Inflammatory macrophage (primary cell): ENCODE results near the gene MED10.
A peak's percentile ranks its signal among the peaks of the same experiment; 100 is the strongest.

Source experiments
- DNase-seq, 2 donors: peaks; one replicate each; pipeline ENCODE4 v3.0.0-alpha.2; 2020 to 2022

The MED10 gene

DNA sequence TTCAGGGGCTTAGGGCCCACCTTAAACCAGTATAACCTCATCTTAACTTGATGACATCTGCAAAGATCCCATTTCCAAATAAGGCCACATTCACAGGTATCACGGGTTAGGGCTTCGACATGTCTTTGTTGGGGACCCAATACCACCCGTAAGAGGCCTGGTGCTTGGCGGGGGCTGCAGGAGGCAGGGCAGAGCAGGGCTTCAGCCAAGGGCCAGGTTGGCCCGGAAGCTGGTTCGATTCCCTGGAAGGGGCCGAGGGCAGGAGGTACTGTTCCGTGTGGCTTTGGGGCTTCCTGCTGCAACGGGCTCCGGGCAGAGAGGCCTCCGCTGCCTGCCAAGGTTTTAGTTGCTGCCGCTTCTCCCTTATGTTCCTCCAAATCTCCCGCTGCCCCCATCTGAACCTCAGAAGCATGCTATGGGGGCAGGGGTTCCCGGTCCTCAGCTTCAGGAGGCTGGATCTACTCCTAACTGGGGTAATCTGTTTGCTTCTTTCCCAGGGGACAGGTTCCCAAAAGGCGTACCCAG is 29.8 kb downstream of the MED10 start:
- DNase-seq, result no peak

DNA sequence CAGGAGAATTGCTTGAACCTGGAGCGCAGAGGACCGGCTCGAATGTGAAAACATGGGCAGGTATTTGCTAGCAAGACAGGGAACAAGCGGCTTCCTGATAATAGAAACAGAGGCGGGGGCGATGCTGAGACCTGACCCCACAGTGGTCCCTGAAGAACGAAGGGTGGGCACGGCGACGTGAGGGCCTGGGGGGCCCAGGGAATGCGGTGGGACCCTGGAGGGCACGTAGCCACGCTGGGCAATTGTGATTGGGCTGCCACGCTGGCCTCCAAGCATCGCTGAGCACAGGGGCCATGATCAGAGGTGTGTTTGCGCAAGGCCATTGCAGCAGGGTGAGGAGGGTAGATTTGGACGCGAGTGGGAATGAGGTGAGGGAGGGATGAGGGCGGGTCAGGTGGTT is 30.7 kb downstream of the MED10 start:
- no peak for DNase-seq

- DNase-seq, result no peak
These were observed 31.2 kb downstream of the MED10 start for GRCh38 chr5:6347165-6347564.

DNA sequence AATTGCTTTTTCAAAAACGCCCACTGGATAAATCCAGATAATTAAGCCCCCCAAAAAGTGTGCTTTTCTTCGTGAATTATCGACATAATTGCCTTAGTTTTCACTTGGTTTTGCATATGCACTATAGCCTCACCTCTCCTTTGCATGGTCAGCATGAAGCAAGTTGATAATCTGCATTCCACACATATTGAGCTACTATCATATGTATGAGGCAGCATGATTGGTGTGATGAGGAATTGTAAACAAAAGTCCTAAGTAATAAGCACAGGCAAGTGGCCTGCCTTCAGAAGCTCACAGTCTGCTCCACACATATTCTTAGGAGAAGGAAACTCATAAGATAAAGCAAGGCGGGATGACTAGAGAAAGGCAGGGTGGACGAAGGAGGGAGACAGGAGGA is 33.8 kb downstream of the MED10 start:
- no peak for DNase-seq

GRCh38 chr5:6343951-6344592 is 34.3 kb downstream of the MED10 start:
- no peak for DNase-seq

DNA sequence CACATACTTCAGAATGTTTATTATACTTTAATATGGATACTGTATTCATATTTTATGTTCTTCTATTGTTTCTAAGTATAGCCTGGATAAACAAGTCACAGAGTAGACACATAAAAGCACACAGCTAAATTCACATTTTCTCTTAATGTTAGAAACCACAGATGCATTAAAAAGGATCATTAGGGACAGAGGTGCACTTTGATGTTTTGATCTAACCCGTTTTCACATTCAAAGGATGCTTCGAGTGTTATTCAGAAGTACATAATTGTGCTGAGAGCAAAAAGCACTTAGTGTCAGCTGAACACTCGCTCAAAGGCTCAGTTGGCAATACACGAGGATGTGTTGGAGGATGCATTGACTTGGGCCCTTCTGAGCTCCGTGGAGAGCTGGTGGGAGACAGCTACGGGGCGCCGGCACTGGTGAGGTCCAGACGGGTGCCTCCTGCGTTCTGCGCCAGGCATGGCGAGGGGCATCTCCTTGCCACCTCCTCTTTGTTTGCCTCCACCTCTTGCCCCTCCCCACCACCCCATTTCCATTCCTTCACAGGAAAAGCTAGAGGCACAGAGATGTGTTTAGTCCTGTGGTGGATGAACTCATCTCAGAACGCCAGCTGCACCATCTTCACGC is 35.5 kb downstream of the MED10 start:
- DNase-seq, result no peak

- no peak for DNase-seq
These were observed 38.2 kb downstream of the MED10 start for GRCh38 chr5:6340100-6340499.

DNA sequence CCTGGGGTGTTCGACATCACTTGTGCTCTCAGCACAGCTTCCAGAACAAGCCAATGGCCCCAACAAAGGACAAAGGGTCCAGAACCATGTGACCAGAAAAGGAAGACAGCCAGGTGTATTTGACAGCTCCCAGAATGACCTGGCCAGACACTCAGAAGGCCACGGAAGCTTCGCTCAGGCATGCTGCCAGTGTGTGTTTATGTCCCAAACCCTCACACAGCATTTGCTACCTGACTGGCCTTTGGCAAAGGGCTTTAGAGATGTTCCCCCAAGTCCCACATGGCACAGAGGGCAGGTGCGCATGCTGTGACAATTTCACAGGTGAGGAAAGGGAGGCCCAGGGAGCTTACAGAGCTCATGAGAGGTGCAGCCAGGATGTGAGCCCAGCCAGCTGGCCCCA is 39.5 kb downstream of the MED10 start:
- DNase-seq, result no peak

- no peak for DNase-seq
These were observed 40.2 kb downstream of the MED10 start for GRCh38 chr5:6338135-6338534.

- no peak for DNase-seq
These were observed 45.0 kb downstream of the MED10 start for GRCh38 chr5:6333182-6333905.

DNA sequence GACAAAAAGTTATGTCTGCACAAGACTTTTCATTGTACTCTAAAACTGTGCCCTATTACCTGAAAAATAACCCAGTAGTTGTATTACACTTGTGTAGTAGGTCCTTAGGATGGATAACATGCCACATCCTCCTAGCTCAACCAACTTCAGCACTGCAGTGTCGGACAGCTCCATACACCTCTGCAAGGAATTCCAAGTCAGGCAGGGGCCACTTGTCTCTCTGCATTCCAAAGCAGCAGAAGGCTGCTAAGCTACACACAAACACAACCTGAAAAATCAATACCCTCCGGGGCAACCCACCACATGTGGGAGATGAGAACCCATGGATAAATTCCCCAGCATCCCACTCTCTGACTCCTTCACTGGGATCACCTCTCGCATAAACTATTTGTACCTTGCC is 50.2 kb downstream of the MED10 start:
- DNase-seq, result peak in 1 of 2 donors; percentile 2

- no peak for DNase-seq
These were observed 51.6 kb downstream of the MED10 start for GRCh38 chr5:6326776-6327175.

DNA sequence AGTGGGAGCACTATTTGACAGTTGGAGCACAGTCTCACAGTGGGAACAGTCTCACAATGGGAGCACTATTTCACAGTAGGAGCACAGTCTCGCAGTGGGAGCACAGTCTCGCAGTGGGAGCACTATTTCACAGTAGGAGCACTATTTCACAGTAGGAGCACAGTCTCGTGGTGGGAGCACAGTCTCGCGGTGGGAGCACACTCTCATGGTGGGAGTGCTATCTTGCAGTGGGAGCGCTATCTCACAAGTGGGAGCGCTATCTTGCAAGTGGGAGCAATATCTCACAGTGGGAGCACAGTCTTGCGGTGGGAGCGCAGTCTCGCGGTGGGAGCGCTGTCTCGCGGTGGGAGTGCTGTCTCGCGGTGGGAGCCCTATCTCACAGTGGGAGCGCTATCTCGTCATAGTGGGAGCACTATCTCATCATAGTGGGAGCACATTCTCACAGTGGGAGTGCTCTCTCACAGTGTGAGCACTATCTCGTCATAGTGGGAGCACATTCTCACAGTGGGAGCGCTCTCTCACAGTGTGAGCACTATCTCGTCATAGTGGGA is 56.1 kb downstream of the MED10 start:
- no peak for DNase-seq
